H1 (cell line): Measurements from ENCODE around the gene KIF25. TPM values are rescaled to one million over a fixed set of nuclear protein-coding genes. Genes with fewer than 3 reads are reported as not detected.
A peak's percentile ranks its signal among the peaks of the same experiment; 100 is the strongest.

Experiments
- CTCF ChIA-PET: fragments of 300-600 bp; sonication (Branson Sonifier 250); formaldehyde crosslinking; loops from one replicate; lab custom pipeline; 2021; ENCODE audit not compliant: partially characterized antibody; lab: Charles Lee
- POLR2A ChIA-PET: fragments of 300-600 bp; sonication (Branson Sonifier 250); formaldehyde crosslinking; loops from one replicate; lab custom pipeline; 2021; ENCODE audit warnings: inconsistent platforms; ENCODE audit not compliant: partially characterized antibody; lab: Charles Lee
- DNase-seq, 2 experiments: peaks; one replicate each; pipeline versions ENCODE4 v3.0.0 to v3.0.0-alpha.2; 2010 to 2022; ENCODE audit warnings: low spot score in 2 of 2, low read depth in 1 of 2, mixed read lengths in 1 of 2
- FAIRE-seq: peaks from 2 replicates; lab custom pipeline; 2011; peaks lifted over from hg19 to GRCh38; lab: Jason Lieb, UNC
- H2AFZ ChIP-seq: 2 replicates; pipeline ENCODE4 v1.8.1; 2012; ENCODE audit warnings: low read length, inconsistent platforms
- H2AK5ac ChIP-seq: 2 replicates; pipeline ENCODE4 v1.6.1; 2013; ENCODE audit warnings: low read depth, low read length
- H2BK120ac ChIP-seq: replicated peaks from 2 replicates; pipeline ENCODE3; 2013; ENCODE audit warnings: low read depth, low read length, inconsistent platforms
- H2BK12ac ChIP-seq: 2 replicates; pipeline ENCODE4 v1.6.1; 2013; ENCODE audit warnings: low read depth, low read length
- H2BK15ac ChIP-seq: 2 replicates; pipeline ENCODE4 v1.6.1; 2013; ENCODE audit warnings: low read length
- H2BK20ac ChIP-seq: 2 replicates; pipeline ENCODE4 v1.6.1; 2013; ENCODE audit warnings: low read length
- H2BK5ac ChIP-seq: 2 replicates; pipeline ENCODE4 v1.6.1; 2013; ENCODE audit warnings: low read depth, low read length
- H3K14ac ChIP-seq: 2 replicates; pipeline ENCODE4 v1.6.1; 2013; ENCODE audit warnings: inconsistent platforms; ENCODE audit not compliant: insufficient read length
- H3K18ac ChIP-seq: 2 replicates; pipeline ENCODE4 v1.6.1; 2013; ENCODE audit warnings: low read length; ENCODE audit errors: extremely low read depth
- H3K23ac ChIP-seq: 2 replicates; pipeline ENCODE4 v1.6.1; 2013; ENCODE audit warnings: inconsistent platforms; ENCODE audit not compliant: insufficient read length
- H3K23me2 ChIP-seq: 2 replicates; pipeline ENCODE4 v1.6.1; 2013; ENCODE audit warnings: low read depth, low read length
- H3K27ac ChIP-seq: 2 replicates; pipeline ENCODE4 v1.6.1; 2011; ENCODE audit warnings: low read depth, low read length, inconsistent platforms
- H3K27me3 ChIP-seq, 4 experiments: replicated peaks in 1 of 4; 1 replicate in 1 of 4; 2 replicates in 3 of 4; pipeline versions ENCODE4 v1.6.1 to v1.8.1; 2011 to 2013; ENCODE audit warnings: low read length in 3 of 4, mild to moderate bottlenecking in 3 of 4, inconsistent platforms in 2 of 4, mixed read lengths in 2 of 4, moderate library complexity in 1 of 4; ENCODE audit not compliant: control insufficient read depth in 3 of 4, insufficient read depth in 3 of 4; ENCODE audit errors: extremely low read depth in 1 of 4
- H3K36me3 ChIP-seq, 4 experiments: 2 replicates each; pipeline versions ENCODE4 v1.6.1 to v1.8.1; 2011 to 2013; ENCODE audit warnings: mild to moderate bottlenecking in 4 of 4, low read length in 3 of 4, moderate library complexity in 2 of 4, control low read depth in 1 of 4, inconsistent platforms in 1 of 4; ENCODE audit not compliant: insufficient read depth in 4 of 4, control insufficient read depth in 2 of 4
- H3K4ac ChIP-seq: replicated peaks from 2 replicates; pipeline ENCODE3; 2013; ENCODE audit warnings: low read length, low read depth, mixed read lengths, inconsistent platforms; ENCODE audit not compliant: insufficient read length
- H3K4me1 ChIP-seq, 4 experiments: replicated peaks in 1 of 4; 1 replicate in 1 of 4; 2 replicates in 3 of 4; pipeline versions ENCODE4 v1.6.1 to v1.8.1; 2011 to 2013; ENCODE audit warnings: low read length in 3 of 4, inconsistent platforms in 2 of 4, mixed read lengths in 1 of 4; ENCODE audit not compliant: insufficient read depth in 4 of 4, control insufficient read depth in 3 of 4
- H3K4me2 ChIP-seq, 2 experiments: 2 replicates each; pipeline versions ENCODE4 v1.6.1 to v1.8.1; 2011 to 2013; ENCODE audit warnings: low read depth in 2 of 2, low read length in 2 of 2, control low read depth in 1 of 2, inconsistent platforms in 1 of 2, mild to moderate bottlenecking in 1 of 2; ENCODE audit not compliant: insufficient read depth in 1 of 2
- H3K4me3 ChIP-seq, 4 experiments: fragments of 200-600, 300-600 bp in 1 of 4; sonication (generic), shearing (Covaris generic), sonication (Bioruptor Twin) in 1 of 4; 2 replicates each; pipeline versions ENCODE4 v1.5.1 to v1.8.1; 2011 to 2016; ENCODE audit warnings: low read length in 4 of 4, low read depth in 3 of 4, control low read depth in 2 of 4, inconsistent platforms in 2 of 4, mild to moderate bottlenecking in 2 of 4, mixed read lengths in 1 of 4, moderate library complexity in 1 of 4; ENCODE audit not compliant: insufficient read depth in 2 of 4; ENCODE audit errors: extremely low read depth in 1 of 4
- H3K56ac ChIP-seq: replicated peaks from 2 replicates; pipeline ENCODE3; 2013; ENCODE audit warnings: low read depth, mild to moderate bottlenecking, mixed read lengths, low read length, inconsistent platforms; ENCODE audit not compliant: insufficient read length
- H3K79me1 ChIP-seq: 2 replicates; pipeline ENCODE4 v1.6.1; 2013; ENCODE audit warnings: low read depth, low read length, control low read depth
- H3K79me2 ChIP-seq, 2 experiments: 2 replicates each; pipeline versions ENCODE4 v1.6.1 to v1.8.1; 2012 to 2013; ENCODE audit warnings: low read length in 2 of 2, mild to moderate bottlenecking in 2 of 2, inconsistent platforms in 1 of 2; ENCODE audit not compliant: insufficient read depth in 2 of 2, control insufficient read depth in 1 of 2
- H3K9ac ChIP-seq, 4 experiments: replicated peaks in 1 of 4; 1 replicate in 1 of 4; 2 replicates in 3 of 4; pipeline versions ENCODE4 v1.6.1 to v1.8.1; 2011 to 2013; ENCODE audit warnings: low read depth in 3 of 4, low read length in 3 of 4, control low read depth in 2 of 4, mild to moderate bottlenecking in 2 of 4, moderate library complexity in 2 of 4, inconsistent platforms in 1 of 4; ENCODE audit errors: extremely low read depth in 1 of 4
- H3K9me3 ChIP-seq, 2 experiments: 2 replicates each; pipeline versions ENCODE4 v1.6.1 to v1.8.1; 2012 to 2013; ENCODE audit warnings: mild to moderate bottlenecking in 2 of 2, moderate library complexity in 2 of 2, control low read depth in 1 of 2, inconsistent platforms in 1 of 2, low read depth in 1 of 2, low read length in 1 of 2, mixed read lengths in 1 of 2; ENCODE audit not compliant: insufficient read depth in 2 of 2
- H4K20me1 ChIP-seq, 2 experiments: replicated peaks in 1 of 2; 2 replicates each; pipeline versions ENCODE3 to v1.8.1; 2011 to 2013; ENCODE audit warnings: inconsistent platforms in 2 of 2, low read length in 2 of 2, mild to moderate bottlenecking in 1 of 2; ENCODE audit not compliant: insufficient read depth in 2 of 2, control insufficient read depth in 1 of 2
- H4K5ac ChIP-seq: 2 replicates; pipeline ENCODE4 v1.6.1; 2013; ENCODE audit warnings: low read length, low read depth, mixed read lengths, inconsistent platforms; ENCODE audit not compliant: insufficient read length
- H4K8ac ChIP-seq: 2 replicates; pipeline ENCODE4 v1.8.0; 2013; ENCODE audit warnings: mild to moderate bottlenecking, moderate library complexity, low read length, inconsistent platforms; ENCODE audit not compliant: insufficient read depth; ENCODE audit errors: extremely low read depth
- H4K91ac ChIP-seq: replicated peaks from 2 replicates; pipeline ENCODE3; 2013; ENCODE audit warnings: low read length, mixed read lengths, inconsistent platforms; ENCODE audit not compliant: insufficient read length
- CHD1 ChIP-seq: IDR thresholded peaks from 2 replicates; pipeline ENCODE4 v1.6.1; 2012; ENCODE audit warnings: low read depth, low read length, improper control_type of control experiment
- EGR1 ChIP-seq: IDR thresholded peaks from 2 replicates; pipeline ENCODE4 v1.6.1; 2011; ENCODE audit warnings: low read depth, low read length, borderline replicate concordance
- GABPA ChIP-seq: IDR thresholded peaks from 2 replicates; pipeline ENCODE4 v1.6.1; 2011; ENCODE audit warnings: mild to moderate bottlenecking, low read length, moderate library complexity, borderline replicate concordance; ENCODE audit not compliant: insufficient read depth
- KDM4A ChIP-seq: IDR thresholded peaks from one replicate; pipeline ENCODE4 v1.7.1; 2012; ENCODE audit warnings: low read depth, mild to moderate bottlenecking, moderate library complexity, low read length, inconsistent platforms; ENCODE audit not compliant: severe bottlenecking
- PHF8 ChIP-seq: fragments of 200-600 bp; sonication (generic); conservative IDR thresholded peaks from 2 replicates; pipeline ENCODE4 v1.7.1; 2012; ENCODE audit warnings: low read depth, mild to moderate bottlenecking, inconsistent platforms, low read length, moderate library complexity
- RAD21 ChIP-seq, 2 experiments: IDR thresholded peaks in 1 of 2; conservative IDR thresholded peaks in 1 of 2; 2 replicates each; pipeline ENCODE4 v1.6.1; 2011; ENCODE audit warnings: low read depth in 2 of 2, low read length in 2 of 2, improper control_type of control experiment in 1 of 2, inconsistent platforms in 1 of 2, mild to moderate bottlenecking in 1 of 2, moderate library complexity in 1 of 2
- RXRA ChIP-seq: IDR thresholded peaks from 2 replicates; pipeline ENCODE4 v1.6.1; 2011; ENCODE audit warnings: low read depth, mild to moderate bottlenecking, low read length, moderate library complexity; ENCODE audit not compliant: insufficient read depth
- TEAD4 ChIP-seq: IDR thresholded peaks from 2 replicates; pipeline ENCODE4 v1.6.1; 2012; ENCODE audit warnings: low read depth, low read length, inconsistent platforms, mixed read lengths
- ZNF274 ChIP-seq: IDR thresholded peaks from 2 replicates; pipeline ENCODE4 v1.7.0; 2012; ENCODE audit warnings: low read length, borderline replicate concordance; ENCODE audit errors: extremely low read depth
- WGBS, 2 experiments: shearing (Covaris generic) in 1 of 2; methylation state at CpG; one replicate each; pipeline versions ENCODE4 v1.1.6 to v1.1.7; 2013 to 2015; ENCODE audit warnings: low lambda C conversion rate in 2 of 2, mixed read lengths in 2 of 2, inconsistent platforms in 1 of 2, low coverage in 1 of 2, missing lambda C conversion rate in 1 of 2; ENCODE audit not compliant: insufficient replicate concordance in 2 of 2, insufficient coverage in 1 of 2, insufficient read length in 1 of 2; ENCODE audit errors: extremely low coverage in 1 of 2, missing lambda C conversion rate in 1 of 2; 5-methylcytosine and 5-hydroxymethylcytosine counted together
- polyA plus RNA-seq, 7 experiments: library from polyadenylated mRNA; depleted of rRNA in 3 of 7; stranded (reverse) in 5 of 7; unstranded in 2 of 7; fragments of >200 nt in 5 of 7; fragments of 200-250 nt in 2 of 7; gene quantifications; 1 replicate in 5 of 7; 2 replicates in 1 of 7; 4 replicates in 1 of 7; pipeline versions ENCODE4 v1.2.1 to v1.2.3, GENCODE V29; 2011 to 2013; ENCODE audit warnings: missing spikeins in 2 of 7, mixed read lengths in 2 of 7
- total RNA-seq: library from RNA; stranded (reverse); fragmentation: NEBNext Ultra II Directional; extraction: Animal tissue kit (Norgen Biotek cat#: 25700); gene quantifications from 2 replicates; pipeline ENCODE4 v1.2.1, GENCODE V29; 2021
- TF ChIP-seq, protein P1 (sequence below): IDR thresholded peaks from 2 replicates; pipeline ENCODE4 v1.6.1; 2011; ENCODE audit warnings: low read depth, mild to moderate bottlenecking, low read length; ENCODE audit not compliant: insufficient read depth
- TF ChIP-seq, protein P2 (sequence below): IDR thresholded peaks from 2 replicates; pipeline ENCODE4 v1.6.1; 2011; ENCODE audit warnings: low read length, improper control_type of control experiment

Gene KIF25
- total and polyA plus RNA-seq, 2 of the 8 experiments (the other 6 are each of a cell fraction or from before 2014, with no cell fraction given) = 1.5 to 2.0 TPM

DNA sequence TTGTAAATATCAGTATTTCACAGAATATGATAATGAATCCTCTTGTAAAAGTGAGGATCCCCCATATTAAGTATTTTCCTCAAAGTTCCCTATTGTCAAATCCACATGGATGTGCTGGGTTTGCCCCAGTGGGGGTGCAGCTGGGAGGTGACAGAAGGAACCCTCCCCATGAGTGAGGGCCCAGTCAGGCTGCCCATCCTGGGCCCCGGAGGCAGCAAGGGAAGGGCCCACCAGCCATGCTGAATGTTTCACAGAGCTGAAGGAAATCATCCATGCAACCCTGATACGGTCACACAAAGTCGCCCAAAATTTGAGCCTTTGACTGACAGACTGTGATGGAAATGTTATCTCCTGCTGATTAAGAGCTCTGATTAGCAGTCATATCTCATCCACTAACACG, 41.8 kb downstream of the KIF25 start:
- no peak overlapping the region for H2BK5ac ChIP-seq
- H3K27me3 ChIP-seq = no peaks in the 10 kb centered on the region; a peak in 1 of 7 replicates
- no peak overlapping the region for H3K4ac ChIP-seq
- H2BK20ac ChIP-seq = no peak overlapping the region
- no peak overlapping the region for H3K27ac ChIP-seq
- H4K20me1 ChIP-seq = no peaks in the 10 kb centered on the region
- no peak overlapping the region for H3K23ac ChIP-seq
- H3K9ac ChIP-seq = no peak overlapping the region
- H3K56ac ChIP-seq = no peak overlapping the region
- H3K9me3 ChIP-seq = peaks cover 30 to 42% of the 10 kb centered on the region in 2 experiments
- H3K18ac ChIP-seq = no peak overlapping the region
- H2BK12ac ChIP-seq = no peak overlapping the region
- ChIA-PET POLR2A (no interaction called here), CTCF (interaction anchor here (0.6 to 1.8 kb wide), 4 partner anchors 25 to 118 kb away, joined by 3 to 4 read pairs (median 4); no protein-coding TSS in a partner anchor)
- FAIRE-seq (no peak), DNase-seq (no peak)
- H3K79me1 ChIP-seq = no peaks in the 10 kb centered on the region
- no peak overlapping the region for H2AK5ac ChIP-seq
- H2BK15ac ChIP-seq = no peak overlapping the region
- peaks cover 0 to 8% (median 2%) of the 10 kb centered on the region in 4 experiments; a peak in 3 of 7 replicates for H3K4me1 ChIP-seq
- H4K5ac ChIP-seq = no peak overlapping the region
- H3K4me2 ChIP-seq = no peak overlapping the region
- no peak overlapping the region for H4K91ac ChIP-seq
- peaks cover 0 to 2% (median 0%) of the 10 kb centered on the region in 4 experiments; a peak in 2 of 8 replicates for H3K36me3 ChIP-seq
- H3K14ac ChIP-seq = no peak overlapping the region
- no peak overlapping the region for H2AFZ ChIP-seq
- 89% methylated on average over 4 of the region's 4 CpGs; no CpG with 5 or more reads in 1 of the 2 experiments for WGBS, 2 experiments
- H4K8ac ChIP-seq = no peak overlapping the region
- H3K4me3 ChIP-seq = peak overlapping the region in 1 of 4 experiments; percentile 3; a peak in 1 of 8 replicates
- H2BK120ac ChIP-seq = no peak overlapping the region
- H3K79me2 ChIP-seq = no peaks in the 10 kb centered on the region
- no peaks in the 10 kb centered on the region for H3K23me2 ChIP-seq
- TF ChIP-seq KDM4A (no peak), TEAD4 (no peak), CHD1 (no peak), PHF8 (no peak), RXRA (no peak), GABPA (no peak), RAD21 (IDR thresholded peaks at IDR 0.05 in 1 of 2, conservative IDR thresholded peaks at IDR 0.05 in 1 of 2; ENCODE audit: low read depth in 2 of 2, low read length in 2 of 2) (no peak), EGR1 (no peak), ZNF274 (no peak)
- TF ChIP-seq, protein P1, sequence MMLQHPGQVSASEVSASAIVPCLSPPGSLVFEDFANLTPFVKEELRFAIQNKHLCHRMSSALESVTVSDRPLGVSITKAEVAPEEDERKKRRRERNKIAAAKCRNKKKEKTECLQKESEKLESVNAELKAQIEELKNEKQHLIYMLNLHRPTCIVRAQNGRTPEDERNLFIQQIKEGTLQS = no peak
- TF ChIP-seq, protein P2, sequence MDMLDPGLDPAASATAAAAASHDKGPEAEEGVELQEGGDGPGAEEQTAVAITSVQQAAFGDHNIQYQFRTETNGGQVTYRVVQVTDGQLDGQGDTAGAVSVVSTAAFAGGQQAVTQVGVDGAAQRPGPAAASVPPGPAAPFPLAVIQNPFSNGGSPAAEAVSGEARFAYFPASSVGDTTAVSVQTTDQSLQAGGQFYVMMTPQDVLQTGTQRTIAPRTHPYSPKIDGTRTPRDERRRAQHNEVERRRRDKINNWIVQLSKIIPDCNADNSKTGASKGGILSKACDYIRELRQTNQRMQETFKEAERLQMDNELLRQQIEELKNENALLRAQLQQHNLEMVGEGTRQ = no peak
